GM12892 (cell line): ENCODE results near the gene RBM39.

ENCODE experiments used
- POLR2A ChIP-seq: IDR thresholded peaks from 2 replicates; pipeline ENCODE4 v1.6.1; 2011; ENCODE audit warnings: low read depth, low read length, control low read depth
- POLR2AphosphoS5 ChIP-seq: IDR thresholded peaks from 2 replicates; pipeline ENCODE4 v1.6.1; 2011; ENCODE audit warnings: low read depth, low read length, control low read depth
- TAF1 ChIP-seq: IDR thresholded peaks from 2 replicates; pipeline ENCODE4 v1.6.1; 2011; ENCODE audit warnings: low read depth, mild to moderate bottlenecking, control low read depth, low read length, borderline replicate concordance

GRCh38 chr20:35704514-35705261 is 37.4 kb downstream of the RBM39 start:
- TF ChIP-seq POLR2A (no peak), TAF1 (no peak), POLR2AphosphoS5 (peak; percentile 34; the same call in 1 of the 2 replicates)
